Gastrocnemius medialis (tissue), 4 donors: ENCODE results near the gene PHF8.

ENCODE experiments used
- CTCF ChIP-seq, 5 experiments: fragments of 450-650 bp in 3 of 5; fragments of 200-600 bp in 2 of 5; sonication (generic) in 2 of 5; IDR thresholded peaks in 4 of 5; conservative IDR thresholded peaks in 1 of 5; 1 replicate in 4 of 5; 2 replicates in 1 of 5; pipeline ENCODE4 v1.5.1; 2016 to 2019; ENCODE audit warnings: antibody characterized with exemption in 5 of 5, mild to moderate bottlenecking in 3 of 5, moderate library complexity in 3 of 5
- POLR2A ChIP-seq, 2 donors: fragments of 450-650 bp; IDR thresholded peaks; one replicate each; pipeline ENCODE4 v1.6.1; 2017; ENCODE audit warnings: antibody characterized with exemption in 2 of 2, mild to moderate bottlenecking in 2 of 2, moderate library complexity in 2 of 2

GRCh38 chrX:54049801-54050200 is 5.5 kb upstream of the PHF8 start:
- TF ChIP-seq POLR2A (IDR thresholded peaks at IDR 0.05) (no peak), CTCF (IDR thresholded peaks at IDR 0.05 in 4 of 5, conservative IDR thresholded peaks at IDR 0.05 in 1 of 5) (no peak)
